HCT116 (cell line): ENCODE data around the gene TEDC1. TPM values are rescaled to one million over a fixed set of nuclear protein-coding genes. Genes with fewer than 3 reads are reported as not detected.

Experiments
- ATAC-seq: fragments of 200-7000 bp; cut with Tn5 transposase; 2 replicates; pipeline ENCODE4 v1.9.1; 2020; ENCODE audit warnings: mild to moderate bottlenecking, moderate library complexity
- BruUV-seq: library from RNA; stranded (reverse); fragments of 400-500 nt; replicated peaks from 2 replicates; lab custom pipeline; 2021; lab: Mats Ljungman, UMichigan
- CTCF ChIA-PET: fragments of 300-600 bp; sonication (Branson Sonifier 250); formaldehyde crosslinking; loops from one replicate; lab custom pipeline; 2021; ENCODE audit warnings: antibody characterized with exemption; lab: Charles Lee
- POLR2A ChIA-PET: fragments of 300-600, 350-600 bp; sonication (Branson Sonifier 250); formaldehyde crosslinking; loops from one replicate; lab custom pipeline; 2021; ENCODE audit warnings: antibody characterized with exemption; lab: Charles Lee
- RAD21 ChIA-PET, 2 experiments: fragments of 300-600 bp; sonication (Branson Sonifier 250); formaldehyde crosslinking; loops; one replicate each; lab custom pipeline; 2023; ENCODE audit warnings: low total read pairs in 2 of 2; ENCODE audit not compliant: uncharacterized antibody in 2 of 2, unreplicated experiment in 2 of 2, low non-redundant PET in 1 of 2; lab: Charles Lee
- DNase-seq: peaks from one replicate; pipeline ENCODE4 v3.0.0-alpha.2; 2010; ENCODE audit warnings: low read depth, low spot score
- H2AFZ ChIP-seq: fragments of 200-600 bp; shearing (Covaris generic), sonication (generic); 2 replicates; pipeline ENCODE4 v1.6.1; 2017; ENCODE audit warnings: low read depth, mixed run types, mixed read lengths, antibody characterized with exemption, low read length; ENCODE audit not compliant: poor library complexity, severe bottlenecking
- H3K27ac ChIP-seq: 2 replicates; pipeline ENCODE4 v1.5.1; 2012; ENCODE audit warnings: low read depth, low read length
- H3K27me3 ChIP-seq: fragments of 200-600 bp; sonication (generic); 2 replicates; pipeline ENCODE4 v1.6.1; 2016; ENCODE audit warnings: mixed run types, low read length, mixed read lengths; ENCODE audit not compliant: insufficient read depth
- H3K36me3 ChIP-seq, 2 experiments: fragments of 200-500 bp in 1 of 2; fragments of 200-600 bp in 1 of 2; sonication (Bioruptor generic) in 1 of 2; sonication (generic) in 1 of 2; 2 replicates each; pipeline versions ENCODE4 v1.5.1 to v1.6.1; 2014 to 2016; ENCODE audit warnings: low read length in 2 of 2, inconsistent platforms in 1 of 2, mixed read lengths in 1 of 2, mixed run types in 1 of 2; ENCODE audit not compliant: insufficient read depth in 2 of 2, control insufficient read depth in 1 of 2
- H3K4me1 ChIP-seq, 2 experiments: fragments of 200-600 bp in 1 of 2; sonication (generic) in 1 of 2; 2 replicates each; pipeline versions ENCODE4 v1.5.1 to v1.6.1; 2012 to 2017; ENCODE audit warnings: low read length in 2 of 2, inconsistent platforms in 1 of 2, mild to moderate bottlenecking in 1 of 2, mixed read lengths in 1 of 2, mixed run types in 1 of 2, moderate library complexity in 1 of 2; ENCODE audit not compliant: insufficient read depth in 2 of 2, control insufficient read depth in 1 of 2
- H3K4me2 ChIP-seq: fragments of 200-600 bp; sonication (generic); 2 replicates; pipeline ENCODE4 v1.6.1; 2017; ENCODE audit warnings: mixed run types, low read length, mixed read lengths
- H3K4me3 ChIP-seq, 2 experiments: fragments of 200-600 bp in 1 of 2; sonication (generic) in 1 of 2; replicated peaks in 1 of 2; 2 replicates each; pipeline ENCODE4 v1.5.1; 2011 to 2016; ENCODE audit warnings: low read length in 2 of 2, control low read depth in 1 of 2, low read depth in 1 of 2, mild to moderate bottlenecking in 1 of 2, mixed read lengths in 1 of 2, mixed run types in 1 of 2
- H3K79me2 ChIP-seq: fragments of 200-600 bp; sonication (generic); 2 replicates; pipeline ENCODE4 v1.6.1; 2017; ENCODE audit warnings: mild to moderate bottlenecking, mixed run types, low read length, moderate library complexity, mixed read lengths; ENCODE audit not compliant: insufficient read depth
- H3K9ac ChIP-seq: fragments of 200-600 bp; sonication (generic); 2 replicates; pipeline ENCODE4 v1.6.1; 2016; ENCODE audit warnings: low read length, mixed read lengths
- H3K9me2 ChIP-seq: fragments of 200-600 bp; sonication (generic), shearing (Covaris generic); 2 replicates; pipeline ENCODE4 v1.6.1; 2017; ENCODE audit warnings: mixed run types, mild to moderate bottlenecking, moderate library complexity; ENCODE audit not compliant: insufficient read depth
- H3K9me3 ChIP-seq, 2 experiments: fragments of 200-500 bp in 1 of 2; fragments of 200-600 bp in 1 of 2; sonication (Bioruptor generic) in 1 of 2; sonication (generic) in 1 of 2; 2 replicates each; pipeline ENCODE4 v1.6.1; 2014 to 2017; ENCODE audit warnings: low read length in 2 of 2, mixed read lengths in 2 of 2, inconsistent platforms in 1 of 2, low read depth in 1 of 2, mild to moderate bottlenecking in 1 of 2, mixed run types in 1 of 2, moderate library complexity in 1 of 2; ENCODE audit not compliant: control insufficient read depth in 1 of 2, insufficient read depth in 1 of 2
- H4K20me1 ChIP-seq: fragments of 200-600 bp; sonication (generic), shearing (Covaris generic); 2 replicates; pipeline ENCODE4 v1.6.1; 2017; ENCODE audit warnings: mixed run types, mild to moderate bottlenecking, moderate library complexity; ENCODE audit not compliant: insufficient read depth
- ATF3 ChIP-seq: IDR thresholded peaks from 2 replicates; pipeline ENCODE4 v1.6.1; 2012
- CBX3 ChIP-seq: IDR thresholded peaks from 2 replicates; pipeline ENCODE4 v1.6.1; 2012; ENCODE audit warnings: low read depth
- CEBPB ChIP-seq: IDR thresholded peaks from 2 replicates; pipeline ENCODE4 v1.6.1; 2012; ENCODE audit warnings: low read depth
- EGR1 ChIP-seq: IDR thresholded peaks from 2 replicates; pipeline ENCODE4 v1.6.1; 2012; ENCODE audit warnings: low read depth
- ELF1 ChIP-seq: IDR thresholded peaks from 2 replicates; pipeline ENCODE4 v1.6.1; 2012; ENCODE audit warnings: low read depth, borderline replicate concordance
- EZH2 ChIP-seq: fragments of 200-600 bp; sonication (generic); IDR thresholded peaks from 2 replicates; pipeline ENCODE4 v1.6.1; 2017; ENCODE audit warnings: antibody characterized with exemption, mixed run types
- EZH2phosphoT487 ChIP-seq: fragments of 200-600 bp; IDR thresholded peaks from 2 replicates; pipeline ENCODE4 v1.6.1; 2018; ENCODE audit warnings: antibody characterized with exemption, borderline replicate concordance
- FOSL1 ChIP-seq: IDR thresholded peaks from 2 replicates; pipeline ENCODE4 v1.6.1; 2012; ENCODE audit warnings: low read depth
- JUND ChIP-seq: IDR thresholded peaks from 2 replicates; pipeline ENCODE4 v1.6.1; 2012
- MAX ChIP-seq: IDR thresholded peaks from 2 replicates; pipeline ENCODE4 v1.6.1; 2012
- POLR2A ChIP-seq: IDR thresholded peaks from 2 replicates; pipeline ENCODE4 v1.7.0; 2011; ENCODE audit warnings: borderline replicate concordance; ENCODE audit not compliant: insufficient read depth, insufficient read length; ENCODE audit errors: extremely low read depth
- POLR2AphosphoS5 ChIP-seq: IDR thresholded peaks from 2 replicates; pipeline ENCODE4 v1.6.1; 2011; ENCODE audit warnings: mild to moderate bottlenecking, low read depth, low read length, moderate library complexity
- RAD21 ChIP-seq: IDR thresholded peaks from 2 replicates; pipeline ENCODE4 v1.6.1; 2012; ENCODE audit warnings: low read depth, mild to moderate bottlenecking
- REST ChIP-seq: IDR thresholded peaks from 2 replicates; pipeline ENCODE4 v1.6.1; 2012; ENCODE audit warnings: low read depth
- SIN3A ChIP-seq: IDR thresholded peaks from 2 replicates; pipeline ENCODE4 v1.6.1; 2012; ENCODE audit warnings: low read depth
- SP1 ChIP-seq: IDR thresholded peaks from 2 replicates; pipeline ENCODE4 v1.6.1; 2012; ENCODE audit warnings: low read depth
- SRF ChIP-seq: IDR thresholded peaks from 2 replicates; pipeline ENCODE4 v1.6.1; 2012; ENCODE audit warnings: low read depth
- TCF7L2 ChIP-seq: IDR thresholded peaks from 2 replicates; pipeline ENCODE4 v1.7.0; 2011; ENCODE audit warnings: borderline replicate concordance, inconsistent platforms; ENCODE audit not compliant: insufficient read depth, insufficient read length; ENCODE audit errors: extremely low read depth
- YY1 ChIP-seq: IDR thresholded peaks from 2 replicates; pipeline ENCODE4 v1.6.1; 2011; ENCODE audit warnings: low read length, low read depth, moderate library complexity, mild to moderate bottlenecking; ENCODE audit not compliant: insufficient replicate concordance; ENCODE audit errors: extremely low read depth
- ZFX ChIP-seq: fragments of 450-650 bp; IDR thresholded peaks from 2 replicates; pipeline ENCODE4 v1.6.1; 2017
- intact Hi-C: fragments of 100-400 bp; cut with micrococcal nuclease; formaldehyde crosslinking; loops from 2 replicates; pipeline ENCODE4 v1.10.0; 2022
- total RNA-seq: library from RNA; stranded (reverse); gene quantifications from one replicate; pipeline ENCODE4 v1.2.1, GENCODE V29; 2021; ENCODE audit not compliant: unreplicated experiment

Gene TEDC1
- total RNA-seq, 1 experiment from 2014 or later = 40.4 TPM

- H3K27ac ChIP-seq = no peak overlapping the region
- RAD21 ChIA-PET = no interaction called here
- H3K79me2 ChIP-seq = no peaks in the 10 kb centered on the region
- DNase-seq (no peak), ATAC-seq (no peak)
- no peaks in the 10 kb centered on the region for H3K27me3 ChIP-seq
- BruUV-seq = no TSS peak
- H3K36me3 ChIP-seq = no peaks in the 10 kb centered on the region
- peaks cover 0 to 3% of the 10 kb centered on the region in 2 experiments; a peak in 1 of 4 replicates for H3K4me1 ChIP-seq
- H3K9ac ChIP-seq = no peak overlapping the region
- intact Hi-C loops = loop anchor here (5.0 to 10.0 kb wide), 2 partner anchors 409 to 616 kb away; no protein-coding TSS in a partner anchor
- CTCF ChIA-PET = interaction anchor here (1.2 kb wide), 1 partner anchor 467 kb away, joined by 3 read pairs; no protein-coding TSS in a partner anchor
- H4K20me1 ChIP-seq = no peaks in the 10 kb centered on the region
- no peak overlapping the region for H2AFZ ChIP-seq
- H3K9me2 ChIP-seq = no peaks in the 10 kb centered on the region
- TF ChIP-seq ATF3 = no peak
- TF ChIP-seq POLR2A = no peak
- TF ChIP-seq POLR2AphosphoS5 = no peak
- no peak for TF ChIP-seq ZFX
- POLR2A ChIA-PET = no interaction called here
- H3K4me3 ChIP-seq = no peak overlapping the region
- no peak overlapping the region for H3K4me2 ChIP-seq
- peaks cover 0 to 4% of the 10 kb centered on the region in 2 experiments; a peak in 1 of 4 replicates for H3K9me3 ChIP-seq
These were observed 47.5 kb downstream of the TEDC1 start for GRCh38 chr14:105538481-105539049.

- H4K20me1 ChIP-seq = no peaks in the 10 kb centered on the region
- H2AFZ ChIP-seq = no peak overlapping the region
- no TSS peak for BruUV-seq
- H3K27me3 ChIP-seq = no peaks in the 10 kb centered on the region
- peaks cover 0 to 3% of the 10 kb centered on the region in 2 experiments; a peak in 1 of 4 replicates for H3K4me1 ChIP-seq
- H3K4me3 ChIP-seq = no peak overlapping the region
- RAD21 ChIA-PET = no interaction called here
- POLR2A ChIA-PET = no interaction called here
- CTCF ChIA-PET = no interaction called here
- no peak for ATAC-seq
- no peaks in the 10 kb centered on the region for H3K79me2 ChIP-seq
- no peak for DNase-seq
- H3K9me2 ChIP-seq = no peaks in the 10 kb centered on the region
- H3K36me3 ChIP-seq = no peaks in the 10 kb centered on the region
- intact Hi-C loops = no loop called here
- no peak overlapping the region for H3K9ac ChIP-seq
- no peak overlapping the region for H3K27ac ChIP-seq
- no peak overlapping the region for H3K4me2 ChIP-seq
- H3K9me3 ChIP-seq = peaks cover 0 to 13% of the 10 kb centered on the region in 2 experiments; a peak in 1 of 4 replicates
- TF ChIP-seq EZH2phosphoT487 = no peak
- TF ChIP-seq CBX3 = no peak
- no peak for TF ChIP-seq RAD21
- TF ChIP-seq MAX = no peak
- TF ChIP-seq JUND = no peak
- no peak for TF ChIP-seq POLR2A
- no peak for TF ChIP-seq REST
- no peak for TF ChIP-seq SIN3A
- TF ChIP-seq CEBPB = no peak
- TF ChIP-seq YY1 = no peak
- no peak for TF ChIP-seq ZFX
- TF ChIP-seq ELF1 = no peak
- TF ChIP-seq EZH2 = no peak
- no peak for TF ChIP-seq EGR1
- TF ChIP-seq POLR2AphosphoS5 = no peak
- no peak for TF ChIP-seq FOSL1
- TF ChIP-seq TCF7L2 = no peak
- no peak for TF ChIP-seq SRF
- TF ChIP-seq SP1 = no peak
These were observed 49.8 kb downstream of the TEDC1 start for GRCh38 chr14:105540811-105541210.
